OCI-LY3 (cell line): ENCODE data around the gene ABCG8.

Experiments used
- H2AFZ ChIP-seq: fragments of 200-600, 300-600 bp; shearing (Covaris generic); 2 replicates; pipeline ENCODE4 v1.6.0; 2014; ENCODE audit warnings: antibody characterized with exemption, low read depth, low read length
- H3K27ac ChIP-seq: fragments of 200-600, 300-600 bp; sonication (generic); 2 replicates; pipeline ENCODE4 v1.5.1; 2014; ENCODE audit warnings: mild to moderate bottlenecking, low read length, moderate library complexity, mixed read lengths
- H3K27me3 ChIP-seq: fragments of 200-600, 300-600 bp; sonication (generic); 2 replicates; pipeline ENCODE4 v1.6.1; 2014; ENCODE audit warnings: low read depth, low read length, mixed read lengths
- H3K36me3 ChIP-seq: fragments of 200-600, 300-600 bp; sonication (generic); replicated peaks from 2 replicates; pipeline ENCODE3; 2014; ENCODE audit warnings: low read depth, low read length, mixed read lengths
- H3K4me1 ChIP-seq: fragments of 300-600, 200-600 bp; sonication (generic); 2 replicates; pipeline ENCODE4 v1.6.1; 2014; ENCODE audit warnings: low read length, mixed read lengths
- H3K4me2 ChIP-seq: fragments of 200-600, 300-600 bp; sonication (generic); 2 replicates; pipeline ENCODE4 v1.6.1; 2014; ENCODE audit warnings: low read length, mixed read lengths
- H3K4me3 ChIP-seq: fragments of 300-600, 200-600 bp; sonication (generic); 2 replicates; pipeline ENCODE4 v1.5.1; 2014; ENCODE audit warnings: antibody characterized with exemption, mild to moderate bottlenecking, low read length, moderate library complexity
- H3K79me2 ChIP-seq: fragments of 300-600, 200-600 bp; shearing (Covaris generic); 2 replicates; pipeline ENCODE4 v1.6.1; 2014; ENCODE audit warnings: mild to moderate bottlenecking, low read length, mixed read lengths
- H3K9ac ChIP-seq: fragments of 300-600, 200-600 bp; shearing (Covaris generic); 2 replicates; pipeline ENCODE4 v1.6.0; 2014; ENCODE audit warnings: mild to moderate bottlenecking, low read length, moderate library complexity
- H3K9me3 ChIP-seq: fragments of 200-600, 300-600 bp; shearing (Covaris generic); 2 replicates; pipeline ENCODE4 v1.6.1; 2014; ENCODE audit warnings: low read length, mixed read lengths; ENCODE audit not compliant: insufficient read depth
- H4K20me1 ChIP-seq: fragments of 200-600, 300-600 bp; sonication (generic); 2 replicates; pipeline ENCODE4 v1.6.1; 2016; ENCODE audit warnings: low read length, mixed read lengths; ENCODE audit not compliant: insufficient read depth
- EZH2phosphoT487 ChIP-seq: fragments of 200-600 bp; shearing (Covaris generic); IDR thresholded peaks from 2 replicates; pipeline ENCODE4 v1.6.1; 2018; ENCODE audit warnings: antibody characterized with exemption, mixed run types, low read depth
- TF ChIP-seq, protein P1 (sequence below): fragments of 200-600, 300-600 bp; sonication (generic); IDR thresholded peaks from 2 replicates; pipeline ENCODE4 v1.5.1; 2014; ENCODE audit warnings: antibody characterized with exemption, low read length, low read depth

The ABCG8 gene

GRCh38 chr2:43810888-43811287, 27.9 kb upstream of the ABCG8 start:
- Histone ChIP-seq H3K4me1 (no peaks in the 10 kb centered on the region), H3K36me3 (no peaks in the 10 kb centered on the region), H3K9me3 (no peaks in the 10 kb centered on the region), H3K4me3 (no peak overlapping the region), H3K4me2 (no peak overlapping the region), H3K9ac (no peak overlapping the region), H3K79me2 (no peaks in the 10 kb centered on the region), H4K20me1 (no peaks in the 10 kb centered on the region), H2AFZ (no peak overlapping the region), H3K27me3 (no peaks in the 10 kb centered on the region), H3K27ac (no peak overlapping the region)
- TF ChIP-seq EZH2phosphoT487: no peak
- TF ChIP-seq, protein P1, sequence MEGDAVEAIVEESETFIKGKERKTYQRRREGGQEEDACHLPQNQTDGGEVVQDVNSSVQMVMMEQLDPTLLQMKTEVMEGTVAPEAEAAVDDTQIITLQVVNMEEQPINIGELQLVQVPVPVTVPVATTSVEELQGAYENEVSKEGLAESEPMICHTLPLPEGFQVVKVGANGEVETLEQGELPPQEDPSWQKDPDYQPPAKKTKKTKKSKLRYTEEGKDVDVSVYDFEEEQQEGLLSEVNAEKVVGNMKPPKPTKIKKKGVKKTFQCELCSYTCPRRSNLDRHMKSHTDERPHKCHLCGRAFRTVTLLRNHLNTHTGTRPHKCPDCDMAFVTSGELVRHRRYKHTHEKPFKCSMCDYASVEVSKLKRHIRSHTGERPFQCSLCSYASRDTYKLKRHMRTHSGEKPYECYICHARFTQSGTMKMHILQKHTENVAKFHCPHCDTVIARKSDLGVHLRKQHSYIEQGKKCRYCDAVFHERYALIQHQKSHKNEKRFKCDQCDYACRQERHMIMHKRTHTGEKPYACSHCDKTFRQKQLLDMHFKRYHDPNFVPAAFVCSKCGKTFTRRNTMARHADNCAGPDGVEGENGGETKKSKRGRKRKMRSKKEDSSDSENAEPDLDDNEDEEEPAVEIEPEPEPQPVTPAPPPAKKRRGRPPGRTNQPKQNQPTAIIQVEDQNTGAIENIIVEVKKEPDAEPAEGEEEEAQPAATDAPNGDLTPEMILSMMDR: no peak

DNA sequence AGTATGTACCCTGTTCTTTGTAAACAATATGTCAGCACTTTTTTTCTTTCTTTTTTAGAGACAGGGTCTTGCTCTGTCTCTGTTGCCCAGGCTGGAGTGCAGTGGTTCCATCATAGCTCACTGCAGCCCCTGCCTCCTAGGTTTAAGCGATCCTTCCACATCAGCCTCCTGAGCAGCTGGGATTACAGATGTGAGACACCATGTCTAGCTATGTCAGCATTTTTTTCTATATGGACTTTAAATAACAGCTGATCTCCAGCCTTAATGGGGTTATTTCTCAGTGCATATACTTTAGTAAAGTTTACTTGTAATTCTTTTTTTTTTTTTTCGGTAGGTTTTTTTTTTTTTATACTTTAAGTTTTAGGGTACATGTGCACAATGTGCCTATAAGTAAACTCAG, 26.8 kb upstream of the ABCG8 start:
- Histone ChIP-seq H3K27ac (no peak overlapping the region), H3K79me2 (no peaks in the 10 kb centered on the region), H3K4me2 (no peak overlapping the region), H3K9ac (no peak overlapping the region), H3K4me1 (no peaks in the 10 kb centered on the region), H3K36me3 (no peaks in the 10 kb centered on the region), H3K4me3 (no peak overlapping the region), H4K20me1 (no peaks in the 10 kb centered on the region), H3K9me3 (no peaks in the 10 kb centered on the region), H2AFZ (no peak overlapping the region), H3K27me3 (no peaks in the 10 kb centered on the region)
- TF ChIP-seq, protein P1: no peak
- TF ChIP-seq EZH2phosphoT487: no peak

- Histone ChIP-seq H3K27me3 (no peaks in the 10 kb centered on the region), H4K20me1 (no peaks in the 10 kb centered on the region), H2AFZ (no peak overlapping the region), H3K4me1 (no peaks in the 10 kb centered on the region), H3K9ac (no peak overlapping the region), H3K4me3 (no peak overlapping the region), H3K9me3 (no peaks in the 10 kb centered on the region), H3K36me3 (no peaks in the 10 kb centered on the region), H3K27ac (no peak overlapping the region), H3K4me2 (no peak overlapping the region), H3K79me2 (no peaks in the 10 kb centered on the region)
- no peak for TF ChIP-seq EZH2phosphoT487
- TF ChIP-seq, protein P1: no peak
Observed at GRCh38 chr2:43812947-43813346, 25.8 kb upstream of the ABCG8 start.

DNA sequence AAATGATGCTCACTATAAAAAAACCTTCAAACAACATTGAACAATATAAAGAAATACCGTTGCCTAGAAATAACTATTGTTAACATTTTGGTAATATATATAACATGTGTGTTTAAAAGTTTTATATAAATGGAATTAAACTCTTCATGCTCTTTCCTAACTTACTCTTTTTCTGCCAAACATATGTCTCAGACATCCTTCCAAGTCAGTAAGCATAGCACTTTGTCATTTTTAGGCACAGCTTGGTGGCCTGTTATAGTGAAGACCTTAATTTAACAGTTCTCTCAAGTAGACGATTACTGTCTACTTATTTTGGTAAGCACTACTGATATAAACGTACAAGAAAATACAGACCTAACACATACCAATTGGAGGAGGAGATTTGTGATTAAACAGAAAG, 24.1 kb upstream of the ABCG8 start:
- Histone ChIP-seq H3K4me2 (no peak overlapping the region), H3K4me1 (peaks cover 8% of the 10 kb centered on the region), H3K9me3 (no peaks in the 10 kb centered on the region)

More for the DNA sequence above, 24.1 kb upstream of the ABCG8 start:
- no peak overlapping the region for H2AFZ ChIP-seq
- TF ChIP-seq, protein P1: no peak
- TF ChIP-seq EZH2phosphoT487: no peak
- H3K4me3 ChIP-seq: no peak overlapping the region
- no peak overlapping the region for H3K27ac ChIP-seq
- H3K9ac ChIP-seq: no peak overlapping the region
- H3K27me3 ChIP-seq: no peaks in the 10 kb centered on the region
- no peaks in the 10 kb centered on the region for H3K79me2 ChIP-seq
- no peaks in the 10 kb centered on the region for H4K20me1 ChIP-seq
- H3K36me3 ChIP-seq: no peaks in the 10 kb centered on the region
